Activated naive CD4-positive, alpha-beta T cell treated with Interleukin-2 at 50 U/mL for 16 hours (primary cell): Measurements from ENCODE around the gene OTOS.

Experiments used
- DNase-seq: peaks from one replicate; pipeline ENCODE4 v3.0.0-alpha.2; 2020

The OTOS gene

DNA sequence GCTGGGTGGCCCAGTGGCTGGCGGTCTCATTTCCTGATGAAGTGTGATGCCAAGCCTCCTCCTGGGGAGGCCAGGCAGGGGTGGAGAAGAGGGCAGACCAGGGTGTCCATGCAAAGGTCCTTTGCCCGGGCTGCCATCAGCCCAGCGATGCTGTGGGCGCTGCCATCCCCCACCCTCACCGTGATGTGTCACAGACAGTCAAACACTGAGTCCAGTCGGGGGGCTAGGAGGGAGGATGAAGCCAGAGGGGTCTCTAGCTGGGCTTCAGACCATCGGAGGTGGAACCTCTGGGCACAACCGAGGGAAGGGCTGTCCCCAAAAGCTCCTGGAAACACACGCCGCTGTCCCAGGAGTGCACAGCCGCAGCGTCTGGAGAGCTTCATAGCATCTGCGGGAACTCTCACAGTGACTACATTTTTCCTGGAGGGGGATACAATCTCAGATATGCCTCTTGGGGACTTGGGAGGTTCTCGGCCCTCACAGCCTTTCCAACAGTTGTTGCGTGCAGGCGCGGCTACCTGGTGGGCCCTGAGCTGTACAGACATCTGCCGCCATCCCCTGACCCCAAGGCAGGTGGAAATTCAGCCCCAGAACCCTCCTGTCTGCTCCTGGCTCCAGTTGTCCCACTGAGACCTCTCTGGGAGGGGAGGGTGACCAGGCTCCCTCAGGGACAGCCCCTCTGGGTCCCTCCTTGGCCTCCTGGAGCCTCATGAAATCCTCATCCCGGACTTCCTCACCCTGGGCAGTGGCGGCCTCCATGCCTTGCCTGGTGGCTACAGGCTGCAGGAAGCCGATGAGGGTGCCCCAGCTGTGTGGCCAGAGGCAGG lies 26.5 kb upstream of the OTOS start:
- no peak for DNase-seq

DNA sequence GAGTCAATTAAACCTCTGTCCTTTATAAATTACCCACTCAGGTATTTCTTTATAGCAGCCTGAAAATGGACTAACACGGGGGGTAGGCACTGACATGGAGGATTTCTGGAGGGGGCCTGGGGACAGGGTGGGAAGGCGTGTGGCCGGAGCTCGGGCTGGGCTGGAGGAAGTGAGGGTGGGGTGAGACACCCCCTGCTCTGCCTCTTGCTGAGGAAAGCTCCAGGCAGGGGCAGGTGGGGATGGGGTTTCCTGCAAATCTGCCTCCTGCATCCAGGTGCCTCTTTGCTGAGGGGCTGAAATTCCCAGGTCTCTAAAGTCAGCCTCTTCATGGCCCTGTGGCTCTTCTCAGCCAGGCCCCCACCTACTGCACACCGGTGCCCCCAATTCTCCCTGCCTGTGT lies 25.7 kb upstream of the OTOS start:
- DNase-seq = no peak

DNA sequence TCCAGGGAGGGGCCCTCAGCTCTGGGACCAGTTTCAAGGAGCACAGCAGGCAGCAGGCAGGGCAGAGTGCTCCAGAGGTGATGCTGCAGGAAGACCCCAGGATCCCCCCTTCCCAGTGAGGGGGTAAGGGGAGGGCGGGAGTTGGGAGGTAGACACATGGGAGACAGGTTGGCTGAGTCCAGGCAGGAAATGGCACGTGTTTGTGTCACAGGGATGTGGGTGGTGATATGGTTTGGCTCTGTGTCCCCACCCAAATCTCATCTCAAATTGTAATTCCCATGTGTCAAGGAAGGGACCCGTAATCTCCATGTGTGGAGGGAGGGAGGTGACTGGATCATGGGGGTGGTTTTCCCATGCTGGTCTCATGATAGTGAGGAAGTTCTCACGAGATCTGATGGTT lies 25.2 kb upstream of the OTOS start:
- no peak for DNase-seq

DNA sequence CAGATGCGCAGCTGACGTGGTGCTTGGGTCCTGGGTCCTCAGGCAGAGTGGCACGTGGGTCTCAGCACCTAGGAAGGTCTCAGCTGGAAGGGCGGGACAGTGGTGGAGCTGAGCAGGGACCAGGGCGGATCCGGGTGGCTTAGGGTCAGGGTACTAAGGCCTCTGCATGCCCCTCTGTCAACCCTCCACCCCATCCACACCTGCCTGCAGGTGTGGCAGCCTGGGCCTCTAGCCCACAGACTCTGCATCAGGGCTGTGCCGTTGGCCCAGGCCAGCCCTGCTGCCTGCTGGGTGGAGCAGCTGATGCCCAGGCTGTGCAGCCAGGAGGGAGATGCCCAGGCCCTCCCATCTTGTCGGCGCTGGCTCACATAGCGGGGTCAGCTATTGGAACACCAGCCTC lies 24.6 kb upstream of the OTOS start:
- no peak for DNase-seq

DNA sequence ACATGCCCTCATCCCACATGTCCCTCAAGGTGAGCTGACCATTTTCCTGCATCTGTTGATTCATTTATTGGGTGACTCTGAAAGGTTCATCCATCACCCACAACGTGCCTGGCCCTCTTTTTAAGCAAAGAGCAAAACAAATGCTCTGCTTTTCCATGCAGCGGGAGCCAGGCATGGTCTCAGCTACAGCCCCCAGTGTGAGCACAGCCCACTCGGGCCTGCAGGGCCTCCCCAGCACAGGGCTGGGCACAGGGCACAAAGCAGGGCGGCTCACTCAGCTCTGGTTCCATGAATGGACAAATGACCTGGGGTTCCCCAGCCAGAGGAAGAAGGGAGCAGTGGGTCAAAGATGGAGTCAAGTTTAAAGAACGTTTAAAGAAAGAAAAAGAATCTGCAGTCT lies 24.1 kb upstream of the OTOS start:
- no peak for DNase-seq

DNA sequence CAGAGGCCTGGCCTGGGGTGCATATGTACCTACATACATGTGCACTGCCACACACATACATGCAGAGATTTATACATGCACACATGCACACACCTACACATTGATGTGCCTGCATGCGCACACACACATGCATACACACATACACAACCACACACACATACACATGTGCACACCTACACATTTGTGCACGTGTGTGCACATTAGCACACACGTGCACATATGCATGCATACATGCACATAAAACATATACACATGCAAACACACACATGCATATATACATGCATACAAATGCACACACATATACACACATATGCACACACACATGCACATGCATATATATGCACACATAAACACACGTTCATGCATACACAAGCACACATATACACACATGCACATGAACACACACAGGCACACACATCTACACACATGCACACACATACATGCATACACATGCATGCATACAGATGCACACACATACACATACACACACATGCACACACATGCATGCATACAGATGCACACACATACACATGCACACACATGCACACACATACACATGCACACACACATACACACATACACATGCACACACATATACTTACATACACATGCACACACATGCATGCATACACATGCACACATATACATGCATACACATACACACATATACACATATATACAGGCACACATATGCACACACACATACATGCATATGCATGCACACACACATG lies 23.6 kb upstream of the OTOS start:
- no peak for DNase-seq

DNA sequence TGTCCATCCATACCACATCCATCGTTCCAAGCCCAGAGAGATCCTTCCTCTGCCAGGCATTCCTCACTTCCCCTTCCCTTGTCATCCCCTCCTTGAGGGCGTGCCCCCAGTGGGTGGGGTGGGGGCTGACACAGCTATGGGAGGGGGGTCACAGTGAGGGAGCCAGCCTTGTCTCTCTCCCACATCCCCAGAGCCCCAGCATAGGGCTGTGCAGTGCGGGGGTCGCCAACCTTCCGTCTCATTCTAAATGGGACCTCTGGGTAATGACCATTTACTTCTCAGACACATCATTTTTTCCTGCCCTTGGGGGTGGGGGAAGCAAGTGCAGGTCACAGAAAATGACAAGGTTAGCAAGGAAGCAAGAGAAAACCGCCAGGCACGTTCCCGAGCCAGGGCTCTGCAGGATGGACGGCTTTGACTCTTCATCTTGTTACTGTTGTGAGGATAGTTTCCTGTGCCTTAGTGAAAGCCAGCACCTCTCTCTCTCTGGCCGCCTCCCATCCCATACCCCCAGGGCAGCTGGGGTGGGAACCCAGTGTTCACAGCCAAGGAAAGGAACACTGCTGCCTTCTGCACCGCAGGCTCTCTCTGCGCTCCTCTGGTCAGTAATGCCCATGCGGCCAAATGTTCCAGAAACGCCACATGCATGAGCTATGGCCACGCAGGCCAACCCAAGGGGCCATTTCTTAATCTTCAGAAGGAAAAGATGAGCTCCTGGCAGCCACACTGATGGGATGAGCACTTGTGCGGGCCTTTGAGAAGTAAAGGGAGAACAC lies 22.7 kb upstream of the OTOS start:
- DNase-seq = no peak

DNA sequence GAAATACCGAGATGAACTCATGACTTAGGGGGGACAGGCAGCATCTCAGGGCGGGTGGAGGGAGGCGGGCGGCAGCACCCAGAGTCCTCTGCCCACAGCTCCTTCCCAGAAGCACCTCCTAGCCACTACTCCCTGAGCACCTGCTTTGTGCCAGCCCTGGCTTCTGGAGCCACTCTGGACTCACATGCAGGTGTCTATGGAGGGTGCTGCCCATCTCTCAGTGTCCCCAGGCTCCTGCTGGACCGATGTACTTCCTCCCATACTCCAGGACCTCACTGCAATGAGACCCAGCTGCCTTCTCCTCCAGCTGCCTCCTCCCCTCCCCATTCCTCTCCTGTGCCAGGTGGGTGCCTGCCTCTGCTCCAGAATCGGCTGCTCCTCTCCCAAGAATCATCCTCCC lies 22.1 kb upstream of the OTOS start:
- no peak for DNase-seq

DNA sequence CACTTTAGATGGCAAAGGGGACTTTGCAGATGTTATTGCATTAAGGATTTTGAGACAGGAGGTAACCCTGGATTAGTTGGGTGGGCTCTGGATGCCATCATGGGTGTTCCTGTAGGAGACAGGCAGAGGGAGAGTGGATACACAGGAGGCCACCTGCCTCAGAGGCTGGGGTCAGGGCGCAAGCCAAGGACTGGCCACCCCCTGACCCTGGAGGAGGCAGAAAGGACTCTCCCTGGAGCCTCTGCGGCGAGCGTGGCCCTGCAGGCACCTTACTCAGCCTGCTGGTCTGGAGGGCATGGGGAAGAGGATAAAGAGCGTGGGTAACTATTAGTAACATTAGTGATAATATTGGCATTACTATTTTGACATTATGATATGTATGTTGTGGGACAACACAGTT lies 21.6 kb upstream of the OTOS start:
- no peak for DNase-seq

DNA sequence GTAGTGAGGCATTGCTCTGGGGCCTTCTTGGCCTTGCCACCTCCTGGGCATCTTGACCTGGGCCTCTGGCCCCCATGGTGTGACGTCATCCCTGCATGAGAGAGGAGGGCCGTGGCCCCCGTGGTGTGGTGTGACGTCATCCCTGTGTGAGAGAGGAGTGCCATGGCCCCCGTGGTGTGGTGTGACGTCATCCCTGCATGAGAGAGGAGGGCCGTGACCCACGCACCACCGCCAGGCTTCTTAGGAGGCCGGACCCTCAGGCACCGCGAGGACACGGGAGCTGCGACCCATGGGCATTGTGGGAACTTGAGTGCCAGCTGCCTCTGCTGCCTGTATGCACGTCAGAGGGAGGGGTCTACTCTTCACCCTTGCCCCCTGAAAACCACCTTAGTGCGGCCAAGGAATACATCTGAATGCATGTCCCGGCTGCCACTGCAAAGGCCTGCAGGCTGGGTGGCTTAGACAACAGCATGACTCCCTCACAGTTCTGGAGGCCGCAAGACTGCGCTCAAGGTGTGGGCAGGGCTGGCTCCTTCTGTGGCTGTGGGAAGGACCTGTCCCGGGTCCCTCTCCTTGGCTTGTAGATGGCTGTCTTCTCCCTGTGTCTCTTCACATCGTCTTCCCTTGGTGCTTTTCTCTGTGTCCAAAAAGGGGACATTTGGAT lies 20.8 kb upstream of the OTOS start:
- DNase-seq = no peak

DNA sequence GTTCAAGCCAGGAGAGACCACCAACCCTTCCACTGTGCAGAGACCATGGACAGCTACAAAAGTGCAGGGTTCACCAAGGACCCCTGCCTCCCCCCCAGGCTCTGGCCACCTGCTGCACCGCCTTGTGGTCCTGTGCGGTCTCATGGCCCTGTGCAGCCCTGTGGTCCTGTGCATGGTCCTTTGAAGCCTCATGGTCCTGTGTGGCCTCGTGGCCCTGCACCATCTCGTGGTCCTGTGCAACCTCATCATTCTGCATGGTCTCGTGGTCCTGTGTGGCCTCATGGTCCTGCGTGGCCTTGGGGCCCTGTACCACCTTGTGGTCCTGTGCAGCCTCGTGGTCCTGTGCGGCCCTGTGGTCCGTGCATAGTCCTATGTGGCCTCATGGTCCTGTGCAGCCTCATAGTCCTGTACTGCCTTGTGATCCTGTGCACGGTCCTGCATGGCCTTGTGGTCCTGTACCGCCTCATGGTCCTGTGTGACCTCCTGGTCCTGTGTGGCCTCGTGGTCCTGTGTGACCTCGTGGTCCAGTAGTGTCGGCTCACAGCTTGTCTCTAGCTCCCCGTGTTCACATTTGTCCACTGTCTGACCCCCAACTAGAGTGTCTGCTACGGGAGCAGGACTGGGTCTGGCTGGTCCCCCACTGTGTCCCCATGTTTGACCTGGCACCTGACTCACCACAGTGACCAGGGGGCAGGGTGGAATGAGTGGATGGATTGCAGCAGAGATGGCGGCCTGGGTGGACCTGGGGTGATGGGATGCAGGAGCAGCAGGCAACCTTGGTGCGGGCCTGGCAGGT lies 20.0 kb upstream of the OTOS start:
- DNase-seq = no peak

DNA sequence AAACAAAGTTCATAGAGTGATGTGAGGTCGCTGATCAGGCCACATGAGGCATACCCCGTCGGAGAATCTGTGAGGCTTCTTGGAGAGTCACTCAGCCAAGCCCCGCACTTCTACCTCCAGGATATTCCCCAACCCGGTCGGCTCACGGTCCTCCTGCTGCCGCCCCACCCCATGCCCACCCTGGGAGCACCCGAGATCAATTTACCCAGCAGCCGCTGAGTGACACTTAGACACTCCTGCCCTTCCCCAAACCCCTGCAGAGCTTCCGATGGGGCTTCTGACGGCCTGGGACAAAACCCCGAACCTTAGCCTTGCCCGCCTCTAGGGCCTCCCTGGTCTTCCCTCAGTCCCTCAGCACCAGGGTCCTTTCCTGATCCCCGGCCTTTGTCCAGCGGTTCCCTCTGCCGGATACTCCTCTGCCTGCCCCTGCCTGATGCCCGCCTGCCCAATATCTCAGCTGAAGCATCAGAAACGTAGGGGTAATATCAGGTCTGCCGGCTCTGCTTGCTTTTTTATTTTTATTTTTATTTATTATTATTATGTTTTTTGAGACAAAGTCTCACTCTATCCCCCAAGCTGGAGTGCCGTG lies 18.9 kb upstream of the OTOS start:
- no peak for DNase-seq

DNA sequence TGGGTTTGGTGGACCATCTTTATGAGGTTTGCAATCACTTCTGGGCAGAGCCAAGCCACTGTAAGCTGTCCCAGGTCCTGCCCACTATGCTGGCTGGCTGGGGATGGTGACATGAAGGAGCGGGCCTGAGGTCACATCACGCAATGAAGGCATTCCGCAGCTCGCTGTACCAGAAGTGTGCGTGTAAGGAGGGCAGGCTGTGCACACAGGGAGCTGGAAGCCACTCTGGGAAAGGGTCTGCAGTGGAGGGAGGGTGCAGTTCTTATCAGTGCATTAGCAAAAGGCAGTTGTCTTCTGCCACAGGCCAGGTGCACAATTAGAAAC lies 16.7 kb upstream of the OTOS start:
- no peak for DNase-seq

DNA sequence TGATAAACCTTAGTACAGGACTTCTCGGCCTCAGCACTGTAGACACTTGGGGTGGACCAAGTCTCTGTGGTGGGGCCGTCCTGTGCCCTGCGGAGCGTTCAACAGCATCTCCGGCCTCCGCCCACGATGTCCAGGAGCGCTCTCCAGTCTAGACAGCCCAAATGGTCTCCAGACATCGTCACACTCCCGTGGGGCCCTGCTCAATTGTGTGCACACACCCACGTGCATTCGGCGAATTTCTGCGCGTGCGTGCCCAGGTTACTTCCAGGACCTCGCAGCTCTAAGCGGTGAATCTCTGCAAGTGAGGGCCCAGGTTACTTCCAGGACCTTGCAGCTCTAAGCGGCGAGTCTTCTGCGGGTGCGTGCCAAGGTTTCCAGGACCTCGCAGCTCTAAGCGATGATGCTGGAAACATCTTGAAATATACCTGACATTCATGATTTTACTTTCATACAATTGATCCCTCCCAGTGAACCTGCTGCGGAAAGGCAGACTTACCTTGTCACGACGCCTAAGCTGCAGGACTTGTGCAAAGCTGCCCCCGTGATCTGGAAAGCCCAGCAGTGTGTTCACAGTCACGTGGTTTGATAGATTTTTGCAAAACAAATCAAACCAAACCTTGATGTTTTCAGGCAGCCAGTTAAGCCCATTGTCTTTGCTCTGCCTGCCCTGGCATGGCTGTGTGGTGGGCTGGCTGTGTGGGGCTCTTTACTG lies 16.1 kb upstream of the OTOS start:
- DNase-seq = no peak

DNA sequence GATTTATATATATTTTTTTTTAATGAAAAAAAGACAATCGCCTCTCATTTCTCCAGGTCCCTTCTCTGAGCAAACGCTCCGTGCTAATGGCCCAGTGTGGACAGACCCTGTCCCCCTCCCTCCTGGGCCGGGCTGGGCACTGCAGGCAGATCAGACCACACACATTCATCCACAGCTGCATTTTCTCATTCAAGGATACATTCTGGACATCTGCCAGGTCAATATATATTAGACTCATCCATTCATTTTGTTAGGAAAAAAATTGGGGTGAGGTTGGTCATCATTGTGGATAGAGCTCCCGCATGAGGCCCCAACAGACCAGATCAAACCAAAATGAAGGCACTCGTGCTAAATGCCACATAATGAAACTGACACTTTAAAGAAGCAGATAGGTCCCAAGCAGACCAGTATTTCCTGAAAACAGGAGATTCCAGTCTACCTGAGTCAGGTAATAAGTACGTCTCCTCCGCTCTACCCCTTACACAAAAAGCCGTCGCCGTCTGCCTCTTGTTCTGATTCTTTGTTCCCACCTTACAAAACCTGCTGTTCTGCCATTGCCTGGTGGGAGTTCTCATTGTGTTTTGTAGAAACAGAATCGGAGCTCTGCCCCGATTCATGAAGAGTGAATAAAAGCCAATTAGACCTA lies 15.4 kb upstream of the OTOS start:
- DNase-seq = no peak

DNA sequence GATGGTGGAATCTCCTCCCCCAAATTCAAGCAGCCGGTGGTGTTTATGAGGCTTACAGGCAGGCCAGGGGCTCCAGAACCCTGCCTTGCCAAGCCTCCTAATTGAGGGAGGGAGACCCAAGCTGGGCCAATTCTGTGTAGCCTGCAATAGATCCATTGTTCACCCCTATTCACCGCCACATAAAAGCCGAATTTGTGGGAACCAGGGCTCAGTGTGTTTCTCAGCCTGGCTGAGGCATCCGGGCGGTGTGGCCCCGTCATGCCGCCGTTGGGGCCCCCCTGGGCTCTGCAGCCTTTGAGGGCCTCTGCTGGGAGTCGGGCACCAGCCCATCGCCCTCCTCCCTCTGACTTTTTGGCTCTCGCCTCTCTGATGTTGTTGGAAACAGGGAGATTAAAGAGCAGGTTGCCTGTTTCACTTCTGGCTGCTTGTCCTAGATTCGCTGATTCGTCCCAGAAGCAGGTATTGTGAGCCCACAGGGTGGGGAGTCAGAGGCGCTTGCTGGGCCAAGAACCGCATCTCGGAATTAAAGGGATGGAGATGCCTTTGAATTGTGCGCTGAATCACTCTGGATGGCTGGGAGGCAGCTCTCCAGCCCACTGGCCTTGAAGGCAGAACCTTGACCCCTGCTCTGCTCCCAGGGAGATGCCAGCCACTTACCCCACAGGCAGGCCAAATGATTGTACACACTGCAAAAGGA lies 14.7 kb upstream of the OTOS start:
- no peak for DNase-seq

DNA sequence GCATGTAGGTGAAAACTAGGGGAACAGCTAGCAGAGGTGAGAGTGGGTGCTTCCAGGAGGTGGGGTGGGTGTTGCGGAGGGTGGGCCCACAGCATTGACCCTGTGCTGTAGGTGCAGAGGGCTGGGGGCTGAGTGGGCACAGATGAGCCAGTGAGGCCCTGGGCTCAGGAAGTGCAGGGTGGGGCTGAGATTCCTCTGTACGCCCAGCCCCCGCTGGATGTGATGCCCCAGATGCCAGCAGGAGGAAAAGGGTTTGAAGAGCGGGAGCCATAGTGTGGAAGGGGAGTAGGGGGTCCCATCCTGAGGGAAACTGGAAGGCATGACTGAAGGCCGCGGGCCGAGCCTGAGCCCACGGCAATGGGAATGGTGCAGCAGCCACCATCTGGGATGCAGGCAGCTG lies 14.1 kb upstream of the OTOS start:
- DNase-seq = no peak

DNA sequence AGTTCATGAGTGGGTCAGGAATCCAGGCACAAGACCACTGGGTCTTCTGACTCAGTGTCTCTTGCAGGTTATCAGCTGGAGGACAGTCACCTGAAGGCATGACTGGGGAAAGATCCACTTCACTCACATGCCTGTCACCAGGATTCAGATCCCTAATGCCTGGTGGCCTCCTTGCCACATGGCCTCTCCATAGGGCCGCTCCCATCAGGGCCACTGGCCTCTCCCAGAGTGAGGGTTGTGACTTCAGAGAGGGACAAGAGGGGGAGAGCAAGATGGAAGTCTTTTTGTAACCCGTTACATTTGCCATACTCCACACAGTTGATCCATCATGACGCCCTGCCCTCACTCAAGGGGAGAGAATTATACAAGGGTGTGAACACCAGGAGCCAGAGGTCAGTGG lies 13.0 kb upstream of the OTOS start:
- DNase-seq = no peak

DNA sequence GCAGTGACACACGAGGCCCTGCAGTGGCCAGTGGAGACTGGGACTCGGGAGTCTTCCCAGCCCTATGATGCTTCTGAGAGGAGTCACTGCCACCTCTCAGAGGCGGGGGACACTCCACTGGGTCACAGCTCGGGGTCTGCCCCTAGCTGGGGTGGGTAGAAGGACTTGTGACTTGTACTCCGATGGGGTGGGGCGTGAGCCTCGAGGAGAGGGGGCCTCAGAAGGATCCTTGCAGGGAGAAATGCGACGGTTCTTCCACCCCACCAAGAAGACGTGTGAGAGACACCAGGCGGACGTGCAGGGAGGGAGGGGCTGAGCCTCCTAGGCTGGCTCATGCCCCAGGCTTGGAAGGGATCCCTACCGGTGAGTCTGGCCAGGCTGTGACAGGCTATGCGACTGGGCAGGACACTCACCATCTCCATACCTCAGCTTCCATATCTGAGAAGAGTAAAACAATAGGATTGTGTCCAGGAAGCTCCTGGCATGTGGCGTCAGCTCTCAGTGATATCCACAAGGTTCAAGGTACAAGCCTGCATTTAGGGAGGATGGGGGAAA lies 11.1 kb upstream of the OTOS start:
- no peak for DNase-seq
